Thyroid gland (tissue), 4 donors: ENCODE results near the gene MYLK2.

ENCODE experiments used
- CTCF ChIP-seq, 6 experiments: fragments of 200-600 bp in 3 of 6; fragments of 450-650 bp in 3 of 6; sonication (generic) in 3 of 6; IDR thresholded peaks; one replicate each; pipeline ENCODE4 v1.5.1; 2016 to 2019; ENCODE audit warnings: antibody characterized with exemption in 6 of 6, mild to moderate bottlenecking in 2 of 6, inconsistent platforms in 1 of 6, moderate library complexity in 1 of 6
- POLR2A ChIP-seq, 2 donors: fragments of 450-650 bp; IDR thresholded peaks; one replicate each; pipeline ENCODE4 v1.6.1; 2017; ENCODE audit warnings: antibody characterized with exemption in 2 of 2, mild to moderate bottlenecking in 2 of 2, moderate library complexity in 1 of 2

GRCh38 chr20:31784354-31785044 lies 34.7 kb upstream of the MYLK2 start:
- TF ChIP-seq CTCF (IDR thresholded peaks at IDR 0.05) (no peak), POLR2A (IDR thresholded peaks at IDR 0.05) (no peak)
